ENCODE results near the gene HDDC2. TPM values are rescaled to one million over a fixed set of nuclear protein-coding genes. Genes with fewer than 3 reads are reported as not detected.
A peak's percentile ranks its signal among the peaks of the same experiment; 100 is the strongest.

Gene HDDC2
- total RNA-seq, 3 donors from 2014 or later: 39.9 to 64.2 (median 56.7) TPM

- Histone ChIP-seq H3K36me3 (ENCODE audit: low read depth) (no peaks in the 10 kb centered on the region), H3K4me3 (no peak overlapping the region), H3K9me3 (no peaks in the 10 kb centered on the region), H3K4me1 (ENCODE audit: low read depth) (no peaks in the 10 kb centered on the region)
- TF ChIP-seq, protein P1, sequence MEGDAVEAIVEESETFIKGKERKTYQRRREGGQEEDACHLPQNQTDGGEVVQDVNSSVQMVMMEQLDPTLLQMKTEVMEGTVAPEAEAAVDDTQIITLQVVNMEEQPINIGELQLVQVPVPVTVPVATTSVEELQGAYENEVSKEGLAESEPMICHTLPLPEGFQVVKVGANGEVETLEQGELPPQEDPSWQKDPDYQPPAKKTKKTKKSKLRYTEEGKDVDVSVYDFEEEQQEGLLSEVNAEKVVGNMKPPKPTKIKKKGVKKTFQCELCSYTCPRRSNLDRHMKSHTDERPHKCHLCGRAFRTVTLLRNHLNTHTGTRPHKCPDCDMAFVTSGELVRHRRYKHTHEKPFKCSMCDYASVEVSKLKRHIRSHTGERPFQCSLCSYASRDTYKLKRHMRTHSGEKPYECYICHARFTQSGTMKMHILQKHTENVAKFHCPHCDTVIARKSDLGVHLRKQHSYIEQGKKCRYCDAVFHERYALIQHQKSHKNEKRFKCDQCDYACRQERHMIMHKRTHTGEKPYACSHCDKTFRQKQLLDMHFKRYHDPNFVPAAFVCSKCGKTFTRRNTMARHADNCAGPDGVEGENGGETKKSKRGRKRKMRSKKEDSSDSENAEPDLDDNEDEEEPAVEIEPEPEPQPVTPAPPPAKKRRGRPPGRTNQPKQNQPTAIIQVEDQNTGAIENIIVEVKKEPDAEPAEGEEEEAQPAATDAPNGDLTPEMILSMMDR (IDR thresholded peaks at IDR 0.05): no peak
- DNase-seq (no peak), ATAC-seq (no peak)
- intact Hi-C loops (cut with DNase I, micrococcal nuclease): no loop called here
Measured at GRCh38 chr6:125231574-125232343, 70.0 kb downstream of the HDDC2 start.

- ATAC-seq (peak; percentile 98), DNase-seq (peak in 2 of 3 donors; percentile 47 to 64)
- TF ChIP-seq, protein P1 (IDR thresholded peaks at IDR 0.05): no peak
- Histone ChIP-seq H3K4me1 (ENCODE audit: low read depth) (no peaks in the 10 kb centered on the region), H3K4me3 (no peak overlapping the region), H3K36me3 (ENCODE audit: low read depth) (no peaks in the 10 kb centered on the region), H3K9me3 (no peaks in the 10 kb centered on the region)
- intact Hi-C loops (cut with DNase I, micrococcal nuclease): no loop called here
Measured at GRCh38 chr6:125231133-125231532, 70.6 kb downstream of the HDDC2 start.

DNA sequence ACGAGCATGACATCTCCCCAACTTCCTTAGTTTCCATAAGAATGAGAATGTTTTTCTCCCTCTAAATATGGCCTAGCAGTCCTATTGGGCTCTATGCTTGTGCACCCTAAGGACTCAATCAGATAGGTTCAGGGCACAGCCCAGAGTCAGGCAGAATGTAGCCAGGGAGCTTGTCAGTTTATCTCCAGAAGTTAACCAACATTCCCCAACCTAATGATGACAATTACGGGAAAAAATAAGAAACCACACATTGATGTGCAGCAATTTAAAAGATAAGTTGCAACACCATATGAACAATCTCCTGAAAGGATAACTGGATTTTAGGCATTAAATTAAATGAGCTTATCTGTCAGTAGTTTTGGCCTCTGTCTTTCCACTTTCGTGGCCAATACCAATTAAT lies 71.1 kb downstream of the HDDC2 start:
- Histone ChIP-seq H3K4me3 (no peak overlapping the region), H3K4me1 (ENCODE audit: low read depth) (no peaks in the 10 kb centered on the region), H3K36me3 (ENCODE audit: low read depth) (no peaks in the 10 kb centered on the region), H3K9me3 (no peaks in the 10 kb centered on the region)
- TF ChIP-seq, protein P1 (IDR thresholded peaks at IDR 0.05): no peak
- DNase-seq (no peak), ATAC-seq (no peak)
- intact Hi-C loops (cut with DNase I, micrococcal nuclease): no loop called here

DNA sequence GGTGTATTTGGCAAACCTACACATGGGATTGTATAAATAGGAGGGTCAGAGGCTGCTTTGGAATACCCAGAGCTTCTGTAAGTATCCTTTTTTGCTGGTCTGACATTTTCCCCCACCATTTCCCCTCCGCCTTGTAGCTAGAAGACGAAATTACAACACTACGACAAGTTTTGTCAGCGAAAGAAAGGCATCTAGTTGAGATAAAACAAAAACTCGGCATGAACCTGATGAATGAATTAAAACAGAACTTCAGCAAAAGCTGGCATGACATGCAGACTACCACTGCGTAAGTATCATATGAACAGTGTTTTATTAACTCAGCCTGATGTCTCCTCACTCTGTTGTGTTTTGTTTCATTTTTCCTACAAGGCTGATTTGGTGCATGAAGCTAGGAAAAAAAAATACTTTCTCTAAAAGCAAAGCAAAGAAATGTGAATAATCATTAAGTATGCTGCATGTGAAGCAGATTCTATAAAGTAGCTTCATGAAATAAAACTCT lies 72.7 kb downstream of the HDDC2 start:
- H3K4me1 ChIP-seq (ENCODE audit: low read depth): no peaks in the 10 kb centered on the region
- intact Hi-C loops (cut with DNase I, micrococcal nuclease): no loop called here
- H3K9me3 ChIP-seq: no peaks in the 10 kb centered on the region
- DNase-seq (no peak), ATAC-seq (no peak)
- no peak overlapping the region for H3K4me3 ChIP-seq
- no peaks in the 10 kb centered on the region for H3K36me3 ChIP-seq (ENCODE audit: low read depth)
- TF ChIP-seq, protein P1 (IDR thresholded peaks at IDR 0.05): no peak

DNA sequence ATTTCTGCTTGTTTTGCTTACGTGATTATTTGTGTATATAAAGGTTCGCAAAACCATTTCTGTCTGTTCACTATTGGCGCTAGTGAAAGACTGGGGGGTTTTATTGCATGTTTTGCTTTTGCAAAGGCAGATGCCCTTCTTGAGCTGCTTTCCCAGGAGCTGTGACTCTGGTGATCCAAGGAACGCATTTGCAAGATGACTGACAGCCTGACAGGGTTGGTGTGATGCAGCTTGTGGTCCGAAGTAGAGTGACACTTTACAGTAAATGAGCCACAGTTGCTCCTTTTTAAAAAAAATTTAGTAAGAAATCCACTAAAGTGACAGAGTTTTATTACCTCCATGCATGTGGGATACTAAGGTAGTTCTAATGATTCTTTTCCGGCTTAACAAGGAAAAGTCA lies 74.5 kb downstream of the HDDC2 start:
- intact Hi-C loops (cut with DNase I, micrococcal nuclease): no loop called here
- Histone ChIP-seq H3K4me1 (ENCODE audit: low read depth) (peaks cover 3% of the 10 kb centered on the region), H3K36me3 (ENCODE audit: low read depth) (no peaks in the 10 kb centered on the region), H3K4me3 (no peak overlapping the region), H3K9me3 (no peaks in the 10 kb centered on the region)
- no peak for DNase-seq
- TF ChIP-seq, protein P1 (IDR thresholded peaks at IDR 0.05): no peak
- ATAC-seq: no peak

Other genes starting within 250 kb of the HDDC2 start
- gene TPD52L1, start 148.2 kb downstream of the HDDC2 start, total RNA-seq: 10 to 100 TPM; 12.1 to 23.9 (median 22.0) TPM